GM19035 (cell line): ENCODE measurements around the gene RAD51AP2.

Experiments used
- ATAC-seq: cut with Tn5 transposase; IDR thresholded peaks from one replicate; pipeline ENCODE4 v1.9.1; 2021; ENCODE audit not compliant: unreplicated experiment

RAD51AP2 gene

GRCh38 chr2:17470855-17471641, 47.2 kb downstream of the RAD51AP2 start:
- ATAC-seq, result no peak

- ATAC-seq, result no peak
These were observed 57.2 kb downstream of the RAD51AP2 start for GRCh38 chr2:17461087-17461475.
